Naive thymus-derived CD4-positive, alpha-beta T cell (primary cell): ENCODE data around the gene PLA2G3. TPM values are rescaled to one million over a fixed set of nuclear protein-coding genes. Genes with fewer than 3 reads are reported as not detected.
"Not testable (repeated sequence)": the region's sequence is repeated elsewhere in the genome, so short reads cannot be mapped to it uniquely, and the experiment has no call there.

Source experiments
- ATAC-seq: fragments of 150-1000 bp; cut with Tn5 transposase; 2 replicates; pipeline ENCODE4 v1.10.0; 2021; ENCODE audit warnings: mild to moderate bottlenecking, moderate library complexity
- CTCF ChIA-PET: fragments of 350-600 bp; sonication (Branson Sonifier 250); formaldehyde crosslinking; loops from one replicate; lab custom pipeline; 2021; ENCODE audit warnings: antibody characterized with exemption; lab: Charles Lee
- POLR2A ChIA-PET: fragments of 350-600 bp; sonication (Branson Sonifier 250); formaldehyde crosslinking; loops from one replicate; lab custom pipeline; 2021; ENCODE audit warnings: antibody characterized with exemption, inconsistent platforms; lab: Charles Lee
- DNase-seq, 9 donors: peaks; one replicate each; pipeline versions ENCODE4 v3.0.0 to v3.0.0-alpha.2; 2020 to 2022; ENCODE audit warnings: mixed read lengths in 1 of 9
- H3K27ac ChIP-seq: one replicate; pipeline ENCODE4 v1.7.0; 2013; ENCODE audit warnings: mild to moderate bottlenecking, low read depth, low read length, moderate library complexity
- H3K27me3 ChIP-seq, 2 donors: one replicate each; pipeline ENCODE4 v1.7.0; 2013; ENCODE audit warnings: low read length in 2 of 2, mild to moderate bottlenecking in 2 of 2, moderate library complexity in 2 of 2; ENCODE audit not compliant: control insufficient read depth in 2 of 2, insufficient read depth in 2 of 2
- H3K36me3 ChIP-seq, 3 experiments: 1 replicate in 2 of 3; 2 replicates in 1 of 3; pipeline ENCODE4 v1.7.0; 2013; ENCODE audit warnings: low read length in 3 of 3, mild to moderate bottlenecking in 3 of 3, moderate library complexity in 1 of 3; ENCODE audit not compliant: insufficient read depth in 3 of 3, control insufficient read depth in 2 of 3
- H3K4me1 ChIP-seq, 2 donors: one replicate each; pipeline ENCODE4 v1.7.0; 2013; ENCODE audit warnings: low read length in 2 of 2, mild to moderate bottlenecking in 2 of 2, moderate library complexity in 1 of 2; ENCODE audit not compliant: control insufficient read depth in 2 of 2, insufficient read depth in 2 of 2
- H3K4me3 ChIP-seq: 2 replicates; pipeline ENCODE4 v1.7.0; 2013; ENCODE audit warnings: mild to moderate bottlenecking, low read length
- H3K9me3 ChIP-seq, 3 experiments: 1 replicate in 2 of 3; 2 replicates in 1 of 3; pipeline ENCODE4 v1.7.0; 2013; ENCODE audit warnings: low read length in 3 of 3; ENCODE audit not compliant: control insufficient read depth in 2 of 3
- H3K27ac Mint-ChIP-seq, 9 donors: one replicate each; pipeline ENCODE4 v1.8.0; 2020 to 2022; ENCODE audit warnings: mixed read lengths in 9 of 9, mild to moderate bottlenecking in 8 of 9, moderate library complexity in 5 of 9, inconsistent platforms in 2 of 9
- H3K27me3 Mint-ChIP-seq, 5 donors: one replicate each; pipeline ENCODE4 v1.8.0; 2021 to 2022; ENCODE audit warnings: mixed read lengths in 5 of 5, mild to moderate bottlenecking in 1 of 5
- H3K36me3 Mint-ChIP-seq, 5 donors: one replicate each; pipeline ENCODE4 v1.8.0; 2020 to 2022; ENCODE audit warnings: mixed read lengths in 5 of 5, mild to moderate bottlenecking in 3 of 5, inconsistent platforms in 1 of 5
- H3K4me1 Mint-ChIP-seq, 7 donors: one replicate each; pipeline ENCODE4 v1.8.0; 2020 to 2022; ENCODE audit warnings: mixed read lengths in 7 of 7, mild to moderate bottlenecking in 3 of 7, inconsistent platforms in 1 of 7
- H3K4me3 Mint-ChIP-seq, 10 donors: one replicate each; pipeline ENCODE4 v1.8.0; 2020 to 2022; ENCODE audit warnings: mild to moderate bottlenecking in 10 of 10, mixed read lengths in 10 of 10, moderate library complexity in 6 of 10, inconsistent platforms in 2 of 10
- H3K9me3 Mint-ChIP-seq, 11 donors: one replicate each; pipeline ENCODE4 v1.8.0; 2020 to 2022; ENCODE audit warnings: mixed read lengths in 11 of 11, mild to moderate bottlenecking in 4 of 11, inconsistent platforms in 1 of 11, moderate library complexity in 1 of 11
- intact Hi-C, 2 donors: fragments of 100-400 bp; cut with micrococcal nuclease; formaldehyde crosslinking; loops; one replicate each; pipeline ENCODE4 v1.15.1; 2023
- polyA plus RNA-seq, 2 donors: library from polyadenylated mRNA; unstranded; fragments of 300-500 nt; fragmentation: Illumina TruSeq; gene quantifications; one replicate each; pipeline ENCODE4 v1.2.3, GENCODE V29; 2021
- total RNA-seq, 6 experiments: library from RNA in 5 of 6; stranded (reverse) in 5 of 6; gene quantifications; 1 replicate in 5 of 6; 2 replicates in 1 of 6; pipeline ENCODE4 v1.2.3 and lab custom pipeline; 2021 to 2026

PLA2G3 gene
- total and polyA plus RNA-seq, 7 experiments from 2014 or later: not detected

GRCh38 chr22:31119026-31119717 lies 21.1 kb downstream of the PLA2G3 start:
- Mint-ChIP-seq H3K27me3 (no peaks in the 10 kb centered on the region), H3K4me3 (no peak overlapping the region), H3K4me1 (no peaks in the 10 kb centered on the region), H3K36me3 (no peaks in the 10 kb centered on the region), H3K9me3 (peaks cover 0 to 1% (median 0%) of the 10 kb centered on the region in 11 donors), H3K27ac (no peak overlapping the region)
- intact Hi-C loops: no loop called here
- DNase-seq (no peak), ATAC-seq (no peak)
- H3K4me1 ChIP-seq: no peaks in the 10 kb centered on the region
- no peaks in the 10 kb centered on the region for H3K36me3 ChIP-seq
- CTCF ChIA-PET: interaction anchor here (0.5 kb wide), 1 partner anchor 199 kb away, joined by 3 read pairs; no protein-coding TSS in a partner anchor
- no peak overlapping the region for H3K4me3 ChIP-seq
- no peaks in the 10 kb centered on the region for H3K9me3 ChIP-seq
- H3K27me3 ChIP-seq: no peaks in the 10 kb centered on the region
- H3K27ac ChIP-seq: no peak overlapping the region
- POLR2A ChIA-PET: no interaction called here

GRCh38 chr22:31118046-31118820 lies 22.1 kb downstream of the PLA2G3 start:
- Histone ChIP-seq H3K27ac (no peak overlapping the region), H3K4me3 (no peak overlapping the region), H3K27me3 (no peaks in the 10 kb centered on the region), H3K36me3 (no peaks in the 10 kb centered on the region), H3K9me3 (no peaks in the 10 kb centered on the region), H3K4me1 (no peaks in the 10 kb centered on the region)
- no peaks in the 10 kb centered on the region for H3K36me3 Mint-ChIP-seq
- ATAC-seq (no peak), DNase-seq (no peak)
- CTCF ChIA-PET: no interaction called here
- H3K4me3 Mint-ChIP-seq: no peak overlapping the region
- no peaks in the 10 kb centered on the region for H3K9me3 Mint-ChIP-seq
- H3K27ac Mint-ChIP-seq: no peak overlapping the region
- intact Hi-C loops: no loop called here
- no peaks in the 10 kb centered on the region for H3K27me3 Mint-ChIP-seq
- no peaks in the 10 kb centered on the region for H3K4me1 Mint-ChIP-seq
- POLR2A ChIA-PET: no interaction called here

- H3K4me1 Mint-ChIP-seq, H3K36me3 ChIP-seq, POLR2A ChIA-PET, H3K9me3 Mint-ChIP-seq, H3K9me3 ChIP-seq, intact Hi-C loops, ATAC-seq, CTCF ChIA-PET, H3K27me3 ChIP-seq, H3K27ac ChIP-seq, H3K36me3 Mint-ChIP-seq, H3K27me3 Mint-ChIP-seq, H3K4me1 ChIP-seq, H3K4me3 ChIP-seq, H3K4me3 Mint-ChIP-seq, H3K27ac Mint-ChIP-seq, DNase-seq: not testable (repeated sequence)
Measured at GRCh38 chr22:31112547-31113091, 27.7 kb downstream of the PLA2G3 start.

GRCh38 chr22:31107894-31108218 lies 32.5 kb downstream of the PLA2G3 start:
- no peaks in the 10 kb centered on the region for H3K9me3 ChIP-seq
- H3K4me1 ChIP-seq: peaks cover 8 to 16% of the 10 kb centered on the region in 2 donors
- Mint-ChIP-seq H3K4me1 (peaks cover 12 to 26% (median 20%) of the 10 kb centered on the region in 7 donors), H3K4me3 (peak overlapping the region; percentile 88 to 98 (median 93)), H3K36me3 (no peaks in the 10 kb centered on the region), H3K9me3 (no peaks in the 10 kb centered on the region), H3K27ac (peak overlapping the region; percentile 81 to 96 (median 90)), H3K27me3 (peaks cover 0 to 3% (median 0%) of the 10 kb centered on the region in 5 donors)
- H3K27ac ChIP-seq: peak overlapping the region; percentile 68
- CTCF ChIA-PET: interaction anchor here (0.6 to 1.7 kb wide), 6 partner anchors 17 to 554 kb away, joined by 3 to 8 read pairs (median 3); partner anchors contain the start of gene PISD
- intact Hi-C loops: loop anchor here (1.0 to 10.0 kb wide), 14 partner anchors 24 to 527 kb away; partner anchors contain the start of genes LIMK2 (in 2 of the 2), RNF185 (in 2 of the 2), DRG1 (in 1 of the 2) and PIK3IP1 (in 1 of the 2)
- H3K27me3 ChIP-seq: no peaks in the 10 kb centered on the region
- peak overlapping the region; percentile 94 for H3K4me3 ChIP-seq
- H3K36me3 ChIP-seq: peaks cover 0 to 14% (median 0%) of the 10 kb centered on the region in 3 experiments
- DNase-seq (no peak), ATAC-seq (peak; percentile 27)
- POLR2A ChIA-PET: interaction anchor here (0.7 to 2.3 kb wide), 19 partner anchors 12 to 645 kb away, joined by 3 to 12 read pairs (median 4); partner anchors contain the start of genes DUSP18, PIK3IP1, PISD and SLC35E4

GRCh38 chr22:31107178-31107893 lies 33.0 kb downstream of the PLA2G3 start, which contains the start of gene SELENOM:
TSS of gene SELENOM (minus strand) at chr22:31107568. CDS start at chr22:31107505, 63 bp downstream.
- Histone ChIP-seq H3K9me3 (no peaks in the 10 kb centered on the region), H3K4me3 (peak within 1 kb of the TSS; percentile 94), H3K36me3 (peaks cover 0 to 14% (median 0%) of the 10 kb centered on the region in 3 experiments), H3K27ac (peak within 1 kb of the TSS; percentile 86), H3K27me3 (no peaks in the 10 kb centered on the region), H3K4me1 (peaks cover 8 to 16% of the 10 kb centered on the region in 2 donors)
- intact Hi-C loops: loop anchor here (1.0 to 10.0 kb wide), 14 partner anchors 23 to 527 kb away; partner anchors contain the start of genes LIMK2 (in 2 of the 2), RNF185 (in 2 of the 2), DRG1 (in 1 of the 2) and PIK3IP1 (in 1 of the 2)
- Mint-ChIP-seq H3K4me1 (peaks cover 12 to 26% (median 20%) of the 10 kb centered on the region in 7 donors), H3K4me3 (peak within 1 kb of the TSS; percentile 88 to 98 (median 93)), H3K27ac (peak within 1 kb of the TSS; percentile 81 to 96 (median 90)), H3K36me3 (no peaks in the 10 kb centered on the region), H3K9me3 (no peaks in the 10 kb centered on the region), H3K27me3 (peaks cover 0 to 3% (median 0%) of the 10 kb centered on the region in 5 donors)
- peak; percentile 73 to 89 (median 84) for DNase-seq
- ATAC-seq: peak; percentile 98
- CTCF ChIA-PET: interaction anchor here (0.6 to 1.7 kb wide), 7 partner anchors 18 to 555 kb away, joined by 3 to 8 read pairs (median 3); partner anchors contain the start of genes MORC2, PISD and TUG1
- POLR2A ChIA-PET: interaction anchor here (0.7 to 2.3 kb wide), 20 partner anchors 11 to 645 kb away, joined by 3 to 12 read pairs (median 4); partner anchors contain the start of genes DUSP18, PIK3IP1, PISD and SLC35E4
